ENCODE measurements around the gene PTGDS.

Gene PTGDS

GRCh38 chr9:136957901-136958300, 19.4 kb upstream of the PTGDS start:
- no peak for DNase-seq (ENCODE audit: low read depth in 2 of 2)

- no peak for DNase-seq (ENCODE audit: low read depth in 2 of 2)
These were observed 18.8 kb upstream of the PTGDS start for GRCh38 chr9:136958473-136958872.

- DNase-seq (ENCODE audit: low read depth in 2 of 2) = no peak
These were observed 18.1 kb upstream of the PTGDS start for GRCh38 chr9:136958898-136959850.

- DNase-seq (ENCODE audit: low read depth in 2 of 2) = no peak
These were observed 16.9 kb upstream of the PTGDS start for GRCh38 chr9:136960212-136960937.

GRCh38 chr9:136960938-136961275, 16.4 kb upstream of the PTGDS start:
- DNase-seq (ENCODE audit: low read depth in 2 of 2) = no peak

- DNase-seq (ENCODE audit: low read depth in 2 of 2) = no peak
These were observed 15.8 kb upstream of the PTGDS start for GRCh38 chr9:136961279-136962065.

- no peak for DNase-seq (ENCODE audit: low read depth in 2 of 2)
These were observed 15.1 kb upstream of the PTGDS start for GRCh38 chr9:136962163-136962562.

GRCh38 chr9:136962701-136963248, 14.5 kb upstream of the PTGDS start:
- no peak for DNase-seq (ENCODE audit: low read depth in 2 of 2)

- no peak for DNase-seq (ENCODE audit: low read depth in 2 of 2)
These were observed 14.0 kb upstream of the PTGDS start for GRCh38 chr9:136963341-136963740.

- no peak for DNase-seq (ENCODE audit: low read depth in 2 of 2)
These were observed 13.6 kb upstream of the PTGDS start for GRCh38 chr9:136963751-136964150.

GRCh38 chr9:136964171-136964689, 13.1 kb upstream of the PTGDS start:
- no peak for DNase-seq (ENCODE audit: low read depth in 2 of 2)

GRCh38 chr9:136964833-136965422, 12.4 kb upstream of the PTGDS start:
- no peak for DNase-seq (ENCODE audit: low read depth in 2 of 2)

- no peak for DNase-seq (ENCODE audit: low read depth in 2 of 2)
These were observed 11.4 kb upstream of the PTGDS start for GRCh38 chr9:136965771-136966484.

- DNase-seq (ENCODE audit: low read depth in 2 of 2) = no peak
These were observed 8.8 kb upstream of the PTGDS start for GRCh38 chr9:136968333-136969127.

GRCh38 chr9:136969150-136969549, 8.2 kb upstream of the PTGDS start:
- DNase-seq (ENCODE audit: low read depth in 2 of 2) = no peak

GRCh38 chr9:136969774-136970173, 7.5 kb upstream of the PTGDS start:
- DNase-seq (ENCODE audit: low read depth in 2 of 2) = no peak

- DNase-seq (ENCODE audit: low read depth in 2 of 2) = no peak
These were observed 6.9 kb upstream of the PTGDS start for GRCh38 chr9:136970361-136970760.

GRCh38 chr9:136971746-136972145, 5.6 kb upstream of the PTGDS start:
- DNase-seq (ENCODE audit: low read depth in 2 of 2) = no peak

- no peak for DNase-seq (ENCODE audit: low read depth in 2 of 2)
These were observed 5.0 kb upstream of the PTGDS start for GRCh38 chr9:136972335-136972734.

- no peak for DNase-seq (ENCODE audit: low read depth in 2 of 2)
These were observed 4.6 kb upstream of the PTGDS start for GRCh38 chr9:136972743-136973142.
